SK-N-SH treated with all-trans-retinoic acid at 6 μM for 48 hours (cell line): Measurements from ENCODE around the gene NFYC.

Experiments used
- ATAC-seq: fragments of 200-7000 bp; cut with Tn5 transposase; 3 replicates; pipeline ENCODE4 v1.9.1; 2020; ENCODE audit warnings: mild to moderate bottlenecking, moderate library complexity
- ARNTL ChIP-seq: fragments of 450-650 bp; formaldehyde crosslinking; IDR thresholded peaks from 2 replicates; pipeline ENCODE4 v1.5.0; 2020; ENCODE audit warnings: low read depth, mild to moderate bottlenecking, moderate library complexity, borderline replicate concordance
- BACH2 ChIP-seq: fragments of 250-450 bp; sonication (Bioruptor Pico); IDR thresholded peaks from 2 replicates; pipeline ENCODE4 v1.9.0; 2021; ENCODE audit warnings: mild to moderate bottlenecking, borderline replicate concordance
- CREB5 ChIP-seq: fragments of 250-450 bp; sonication (Bioruptor Pico); IDR thresholded peaks from 2 replicates; pipeline ENCODE4 v1.5.1; 2020; ENCODE audit warnings: low read depth, mild to moderate bottlenecking, moderate library complexity
- CSDC2 ChIP-seq: fragments of 250-450 bp; sonication (Bioruptor Pico); IDR thresholded peaks from 2 replicates; pipeline ENCODE4 v1.5.0; 2020; ENCODE audit warnings: mild to moderate bottlenecking, moderate library complexity
- CSRNP3 ChIP-seq: fragments of 250-450 bp; sonication (Bioruptor Pico); IDR thresholded peaks from 2 replicates; pipeline ENCODE4 v1.5.1; 2021; ENCODE audit warnings: mild to moderate bottlenecking, moderate library complexity
- ESRRG ChIP-seq: fragments of 250-450 bp; sonication (Bioruptor Pico); IDR thresholded peaks from 2 replicates; pipeline ENCODE4 v1.6.1; 2021; ENCODE audit warnings: mild to moderate bottlenecking
- GLIS3 ChIP-seq: fragments of 250-450 bp; sonication (Bioruptor Pico); IDR thresholded peaks from 2 replicates; pipeline ENCODE4 v1.5.0; 2020; ENCODE audit warnings: mild to moderate bottlenecking, moderate library complexity
- ISL1 ChIP-seq: fragments of 250-450 bp; sonication (Bioruptor Pico); IDR thresholded peaks from 2 replicates; pipeline ENCODE4 v2.1.2; 2022; ENCODE audit warnings: mild to moderate bottlenecking, moderate library complexity
- OSR1 ChIP-seq: fragments of 250-450 bp; sonication (Bioruptor Pico); IDR thresholded peaks from 2 replicates; pipeline ENCODE4 v1.8.0; 2022; ENCODE audit warnings: moderate library complexity, mild to moderate bottlenecking, inconsistent platforms
- PATZ1 ChIP-seq: fragments of 250-450 bp; sonication (Bioruptor Pico); IDR thresholded peaks from 2 replicates; pipeline ENCODE4 v1.8.0; 2020; ENCODE audit warnings: mild to moderate bottlenecking, moderate library complexity, borderline replicate concordance
- POU6F1 ChIP-seq: fragments of 250-450 bp; sonication (Bioruptor Pico); IDR thresholded peaks from 2 replicates; pipeline ENCODE4 v1.8.0; 2021; ENCODE audit warnings: low read depth, mild to moderate bottlenecking, moderate library complexity, borderline replicate concordance
- PPARA ChIP-seq: fragments of 250-450 bp; sonication (Bioruptor Pico); IDR thresholded peaks from 2 replicates; pipeline ENCODE4 v1.5.0; 2020; ENCODE audit warnings: mild to moderate bottlenecking, borderline replicate concordance
- RARB ChIP-seq: fragments of 250-450 bp; sonication (Bioruptor Pico); IDR thresholded peaks from 2 replicates; pipeline ENCODE4 v1.8.0; 2021; ENCODE audit warnings: mild to moderate bottlenecking, moderate library complexity
- SNAI2 ChIP-seq: fragments of 250-450 bp; sonication (Bioruptor Pico); IDR thresholded peaks from 2 replicates; pipeline ENCODE4 v1.5.0; 2020; ENCODE audit warnings: mild to moderate bottlenecking, moderate library complexity
- TCF4 ChIP-seq: fragments of 250-450 bp; sonication (Bioruptor Pico); IDR thresholded peaks from 2 replicates; pipeline ENCODE4 v1.8.0; 2021; ENCODE audit warnings: mild to moderate bottlenecking, moderate library complexity, borderline replicate concordance
- TOX ChIP-seq: fragments of 250-450 bp; sonication (Bioruptor Pico); IDR thresholded peaks from 2 replicates; pipeline ENCODE4 v1.8.0; 2021; ENCODE audit warnings: mild to moderate bottlenecking, moderate library complexity, borderline replicate concordance
- TSHZ2 ChIP-seq: fragments of 250-450 bp; sonication (Bioruptor Pico); IDR thresholded peaks from 2 replicates; pipeline ENCODE4 v1.5.0; 2020; ENCODE audit warnings: mild to moderate bottlenecking, moderate library complexity
- ZC3H10 ChIP-seq: fragments of 250-450 bp; sonication (Bioruptor Pico); IDR thresholded peaks from 2 replicates; pipeline ENCODE4 v1.5.1; 2021; ENCODE audit warnings: mild to moderate bottlenecking, moderate library complexity
- ZFP3 ChIP-seq: fragments of 250-450 bp; sonication (Bioruptor Pico); IDR thresholded peaks from 2 replicates; pipeline ENCODE4 v1.5.0; 2020; ENCODE audit warnings: mild to moderate bottlenecking, moderate library complexity
- ZFP30 ChIP-seq: fragments of 450-650 bp; formaldehyde crosslinking; IDR thresholded peaks from 2 replicates; pipeline ENCODE4 v1.5.0; 2022; ENCODE audit warnings: mild to moderate bottlenecking, moderate library complexity
- ZNF565 ChIP-seq: fragments of 450-650 bp; formaldehyde crosslinking; conservative IDR thresholded peaks from 2 replicates; pipeline ENCODE4 v1.5.0; 2020; ENCODE audit warnings: low read depth, mild to moderate bottlenecking, moderate library complexity

The NFYC gene

GRCh38 chr1:40815420-40815819 is 123.9 kb downstream of the NFYC start:
- no peak for ATAC-seq
- TF ChIP-seq OSR1, result no peak
- no peak for TF ChIP-seq ZFP30 (CRISPR knock-in tag)
- TF ChIP-seq ZC3H10, result no peak
- no peak for TF ChIP-seq SNAI2 (CRISPR knock-in tag)
- no peak for TF ChIP-seq ESRRG (CRISPR knock-in tag)
- no peak for TF ChIP-seq CREB5
- no peak for TF ChIP-seq CSRNP3 (CRISPR knock-in tag)

- no peak for ATAC-seq
- TF ChIP-seq PPARA (CRISPR knock-in tag) (no peak), OSR1 (no peak), CSDC2 (CRISPR knock-in tag) (no peak), CREB5 (no peak), PATZ1 (CRISPR knock-in tag) (no peak), SNAI2 (CRISPR knock-in tag) (no peak), ZFP30 (CRISPR knock-in tag) (no peak), ZNF565 (CRISPR knock-in tag) (no peak)
Observed at GRCh38 chr1:40817791-40818263, 126.3 kb downstream of the NFYC start.

GRCh38 chr1:40818264-40818961 is 126.9 kb downstream of the NFYC start:
- no peak for ATAC-seq

More at GRCh38 chr1:40818264-40818961, 126.9 kb downstream of the NFYC start:
- TF ChIP-seq ZFP3 (CRISPR knock-in tag) (no peak), POU6F1 (CRISPR knock-in tag) (no peak), PATZ1 (CRISPR knock-in tag) (no peak), ARNTL (no peak), OSR1 (no peak), CSRNP3 (CRISPR knock-in tag) (no peak), BACH2 (CRISPR knock-in tag) (no peak), TSHZ2 (CRISPR knock-in tag) (no peak), TOX (CRISPR knock-in tag) (no peak), GLIS3 (CRISPR knock-in tag) (no peak), RARB (CRISPR knock-in tag) (no peak), ZNF565 (CRISPR knock-in tag) (no peak), CREB5 (no peak), TCF4 (CRISPR knock-in tag) (no peak), CSDC2 (CRISPR knock-in tag) (no peak), ZC3H10 (no peak), SNAI2 (CRISPR knock-in tag) (no peak), ISL1 (CRISPR knock-in tag) (no peak)
- TF ChIP-seq, all 23 proteins: peak for 0
